Sciatic nerve (tissue), 2 donors: ENCODE results near the gene ESCO1. TPM values are rescaled to one million over a fixed set of nuclear protein-coding genes. Genes with fewer than 3 reads are reported as not detected.
"Not testable (repeated sequence)": the region's sequence is repeated elsewhere in the genome, so short reads cannot be mapped to it uniquely, and the experiment has no call there.

Source experiments
- ATAC-seq: fragments of 200-7000 bp; cut with Tn5 transposase; one replicate; pipeline ENCODE4 v1.9.1; 2020; ENCODE audit warnings: mild to moderate bottlenecking, moderate library complexity
- DNase-seq: peaks from one replicate; pipeline ENCODE4 v3.0.0-alpha.2; 2020; ENCODE audit warnings: low spot score
- intact Hi-C: fragments of 100-400 bp; cut with DNase I; formaldehyde crosslinking; loops from one replicate; pipeline ENCODE4 v1.14.2; 2022
- total RNA-seq: library from RNA; stranded (reverse); fragmentation: NEBNext Ultra II Directional; extraction: Animal tissue kit (Norgen Biotek cat#: 25700); gene quantifications from one replicate; pipeline ENCODE4 v1.2.1, GENCODE V29; 2021
- donor health status: DM: no; HTN: no; CAD: no.
- donor health status: DM: no; HTN: no; CAD: no.

ESCO1 gene
- total RNA-seq, 1 donor from 2014 or later: 17.0 TPM

GRCh38 chr18:21597620-21598019, 2.9 kb downstream of the ESCO1 start:
- DNase-seq: no peak
- intact Hi-C loops: no loop called here
- no peak for ATAC-seq

DNA sequence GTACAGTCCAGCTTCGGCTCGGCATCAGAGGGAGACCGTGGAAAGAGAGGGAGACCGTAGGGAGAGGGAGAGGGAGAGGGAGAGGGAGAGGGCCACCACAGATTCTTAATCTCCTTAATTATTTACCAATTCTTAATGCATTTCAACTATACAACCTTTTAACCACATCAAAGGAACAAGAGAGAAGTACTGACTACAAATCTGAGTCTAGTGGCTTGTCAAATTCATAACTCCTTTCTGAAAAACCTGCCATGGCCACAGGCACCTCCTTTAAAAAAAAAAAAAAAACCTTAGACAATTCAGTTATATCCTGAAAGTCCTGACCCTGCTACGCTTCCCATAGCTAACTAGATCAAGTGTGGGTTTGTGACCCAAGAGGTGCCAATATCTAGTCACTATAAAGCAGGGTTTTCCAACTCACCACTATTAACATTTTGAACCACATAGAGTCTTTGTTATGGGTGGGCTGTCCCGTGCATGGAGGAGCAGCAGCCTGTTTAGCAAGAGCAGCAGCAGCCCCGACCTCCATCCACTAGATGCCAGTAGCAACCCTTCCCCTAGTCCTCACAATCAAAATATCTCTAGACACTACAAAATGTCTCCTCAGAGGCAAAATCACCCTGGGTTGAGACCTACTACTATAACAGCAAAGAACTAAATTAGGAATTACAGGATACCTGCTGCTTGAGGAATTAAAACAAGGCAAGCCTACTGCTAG, 6.8 kb downstream of the ESCO1 start:
- intact Hi-C loops: no loop called here
- ATAC-seq (no peak), DNase-seq (no peak)

DNA sequence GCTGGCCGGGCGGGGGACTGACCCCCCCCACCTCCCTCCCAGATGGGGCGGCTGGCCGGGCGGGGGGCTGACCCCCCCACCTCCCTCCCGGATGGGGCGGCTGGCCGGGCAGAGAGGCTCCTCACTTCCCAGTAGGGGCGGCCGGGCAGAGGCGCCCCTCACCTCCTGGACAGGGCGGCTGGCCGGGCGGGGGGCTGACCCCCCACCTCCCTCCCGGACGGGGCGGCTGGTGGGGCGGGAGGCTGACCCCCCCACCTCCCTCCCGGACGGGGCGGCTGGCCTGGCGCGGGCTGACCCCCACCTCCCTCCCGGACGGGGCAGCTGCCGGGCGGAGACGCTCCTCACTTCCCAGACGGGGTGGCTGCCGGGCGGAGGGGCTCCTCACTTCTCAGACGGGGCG, 8.1 kb downstream of the ESCO1 start:
- ATAC-seq, intact Hi-C loops, DNase-seq: not testable (repeated sequence)

DNA sequence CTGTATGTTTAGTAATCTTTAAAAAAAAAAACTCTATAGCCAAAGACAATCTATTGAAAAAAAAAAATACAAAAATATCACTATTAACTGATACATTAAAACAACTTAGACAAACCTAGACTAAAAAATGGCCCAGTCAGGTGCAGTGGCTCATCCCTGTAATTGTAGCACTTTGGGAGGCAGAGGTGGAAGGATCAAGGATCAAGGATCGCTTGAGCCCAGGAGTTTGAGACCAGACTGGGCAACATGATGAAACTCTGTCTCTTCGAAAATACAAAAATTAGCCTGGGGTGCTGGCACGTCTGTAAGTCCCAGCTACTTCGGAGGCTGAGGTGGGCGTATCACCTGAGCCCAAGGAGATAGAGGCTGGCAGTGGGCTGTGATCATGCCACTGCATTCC, 16.1 kb downstream of the ESCO1 start:
- no peak for ATAC-seq

GRCh38 chr18:21575656-21576055, 24.8 kb downstream of the ESCO1 start:
- ATAC-seq: no peak
- DNase-seq: no peak
- intact Hi-C loops: no loop called here

More for the DNA sequence above, 16.1 kb downstream of the ESCO1 start:
- intact Hi-C loops: no loop called here
- no peak for DNase-seq

DNA sequence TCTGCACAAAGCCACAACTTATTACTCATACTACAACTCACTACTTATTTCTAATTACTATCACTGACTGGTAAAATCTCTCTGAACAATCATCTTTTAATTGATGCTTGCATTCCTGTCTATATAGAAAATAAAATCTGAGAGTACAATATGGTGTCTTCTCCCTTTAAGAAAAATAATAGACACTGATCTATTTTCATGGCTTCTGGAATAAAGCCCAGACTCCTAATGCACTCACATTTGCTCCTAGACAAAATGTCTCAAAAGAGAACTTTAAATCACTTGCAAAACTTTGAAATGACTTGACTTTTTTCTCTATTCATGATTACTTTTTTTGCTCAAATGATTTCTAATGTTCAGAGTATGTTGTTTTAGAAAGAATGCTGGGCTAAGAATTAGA, 28.7 kb downstream of the ESCO1 start:
- DNase-seq (no peak), ATAC-seq (no peak)
- intact Hi-C loops: no loop called here

DNA sequence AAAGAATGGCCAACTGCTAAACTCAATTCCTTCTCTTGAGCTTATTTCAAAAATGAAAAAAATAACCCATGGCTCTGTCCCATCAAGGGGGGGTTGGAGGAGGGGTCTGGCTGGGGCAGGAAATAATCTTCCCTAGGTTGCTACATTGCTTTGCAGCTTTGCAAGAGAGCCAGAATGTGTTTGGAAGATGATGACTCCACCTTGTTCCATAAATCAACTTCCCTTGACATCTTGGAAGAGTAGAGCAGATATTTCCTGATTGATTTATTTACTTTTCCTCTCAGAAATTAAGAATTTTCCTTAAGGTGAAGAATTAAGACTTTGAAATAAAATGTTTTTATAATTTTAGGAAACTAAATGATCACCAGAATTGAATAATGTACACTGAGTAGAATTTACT, 41.3 kb downstream of the ESCO1 start:
- DNase-seq (no peak), ATAC-seq (no peak)
- intact Hi-C loops: no loop called here

DNA sequence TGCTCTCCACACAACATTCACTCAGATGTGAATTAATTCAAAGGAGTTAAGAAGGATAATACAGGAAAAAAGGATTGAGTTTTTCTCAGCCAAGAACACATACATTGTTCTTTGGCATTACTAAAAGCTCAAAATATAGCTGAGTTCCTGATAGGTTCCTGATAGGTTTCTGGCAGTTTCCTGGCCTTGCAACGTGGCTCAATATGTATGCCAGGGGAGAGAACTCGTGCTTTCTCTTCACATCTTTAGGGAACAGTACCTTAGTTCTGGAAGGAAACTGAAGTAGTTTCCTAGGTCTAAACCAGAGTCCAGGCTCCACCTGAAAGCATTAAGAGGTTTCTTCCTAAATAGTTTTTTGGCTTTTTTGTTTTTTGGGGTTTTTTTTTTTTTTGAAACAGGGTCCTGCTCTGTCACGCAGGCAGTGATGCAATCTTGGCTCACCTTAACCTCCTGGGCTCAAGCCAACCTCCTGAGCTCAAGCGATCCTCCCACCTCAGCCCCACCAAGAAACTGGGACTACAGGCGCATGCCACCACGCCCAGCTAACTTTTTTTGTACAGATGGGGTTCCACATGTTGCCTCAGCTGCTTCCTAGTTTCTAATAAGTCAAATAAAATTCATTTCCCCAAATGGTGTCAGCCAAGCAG, 42.8 kb downstream of the ESCO1 start:
- DNase-seq (no peak), ATAC-seq (no peak)
- intact Hi-C loops: no loop called here

- DNase-seq (no peak), ATAC-seq (no peak)
- intact Hi-C loops: no loop called here
Measured at GRCh38 chr18:21550510-21550970, 50.0 kb downstream of the ESCO1 start.

DNA sequence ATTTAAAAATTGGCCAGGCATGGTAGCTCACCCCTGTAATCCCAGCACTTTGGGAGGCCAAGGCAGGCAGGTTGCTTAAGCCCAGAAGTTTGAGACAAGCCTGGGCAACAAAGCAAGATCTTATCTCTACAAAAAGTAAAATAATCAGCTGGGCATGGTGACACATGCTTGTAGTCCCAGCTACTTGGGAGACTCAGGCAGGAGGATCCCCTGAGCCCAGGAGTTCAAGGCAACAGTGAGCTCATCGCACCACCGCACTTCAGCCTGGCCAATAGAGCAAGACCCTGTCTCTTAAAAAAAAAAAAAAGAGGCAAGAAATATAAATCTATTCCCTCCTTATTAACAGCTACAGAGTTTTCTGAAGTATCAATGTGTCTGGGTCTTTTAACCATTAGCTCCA, 51.9 kb downstream of the ESCO1 start:
- intact Hi-C loops: no loop called here
- DNase-seq: no peak
- no peak for ATAC-seq

- no peak for ATAC-seq
- intact Hi-C loops: no loop called here
- DNase-seq: no peak
Measured at GRCh38 chr18:21546423-21546822, 54.1 kb downstream of the ESCO1 start.

DNA sequence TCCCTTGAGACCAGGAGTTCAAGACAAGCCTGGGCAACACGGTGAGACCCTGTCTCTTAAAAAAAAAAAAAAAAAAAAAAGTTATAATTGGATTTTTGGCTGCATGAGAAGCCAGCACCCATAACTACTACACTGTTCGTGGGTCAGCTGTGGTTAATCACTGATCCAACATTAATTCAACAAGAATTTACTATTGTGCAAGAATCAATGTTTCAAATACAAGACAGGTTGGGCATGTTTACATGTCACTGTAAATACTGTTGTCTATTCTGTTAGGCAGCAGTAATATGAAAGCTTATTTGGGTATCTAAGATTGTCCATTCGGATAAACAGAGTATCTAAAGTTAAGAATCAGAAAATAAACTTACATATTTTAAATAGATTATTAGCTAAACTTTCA, 62.3 kb downstream of the ESCO1 start:
- intact Hi-C loops: no loop called here
- no peak for DNase-seq
- ATAC-seq: no peak

- intact Hi-C loops: no loop called here
- no peak for DNase-seq
- ATAC-seq: no peak
Measured at GRCh38 chr18:21534327-21534726, 66.2 kb downstream of the ESCO1 start.

GRCh38 chr18:21526463-21526862, 74.0 kb downstream of the ESCO1 start:
- ATAC-seq (no peak), DNase-seq (no peak)
- intact Hi-C loops: no loop called here

DNA sequence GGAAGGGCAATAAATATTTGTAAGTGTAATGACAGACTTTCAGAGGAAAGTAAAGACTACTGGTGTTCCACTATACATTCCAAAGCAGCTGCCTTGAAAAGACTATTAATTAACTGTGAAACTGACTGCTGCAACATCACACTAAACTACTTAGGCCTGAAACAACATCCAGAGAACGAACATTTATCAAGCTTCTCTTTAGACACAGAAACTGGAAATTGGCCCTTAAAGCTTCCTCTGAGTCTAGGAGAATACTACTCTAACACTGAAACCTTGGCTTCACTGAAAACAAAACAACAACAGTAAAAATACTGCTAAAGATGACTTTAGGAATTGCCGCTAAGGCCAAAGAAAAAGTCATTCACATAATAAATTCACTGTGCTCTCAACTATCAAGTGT, 74.6 kb downstream of the ESCO1 start:
- no peak for DNase-seq
- intact Hi-C loops: no loop called here

DNA sequence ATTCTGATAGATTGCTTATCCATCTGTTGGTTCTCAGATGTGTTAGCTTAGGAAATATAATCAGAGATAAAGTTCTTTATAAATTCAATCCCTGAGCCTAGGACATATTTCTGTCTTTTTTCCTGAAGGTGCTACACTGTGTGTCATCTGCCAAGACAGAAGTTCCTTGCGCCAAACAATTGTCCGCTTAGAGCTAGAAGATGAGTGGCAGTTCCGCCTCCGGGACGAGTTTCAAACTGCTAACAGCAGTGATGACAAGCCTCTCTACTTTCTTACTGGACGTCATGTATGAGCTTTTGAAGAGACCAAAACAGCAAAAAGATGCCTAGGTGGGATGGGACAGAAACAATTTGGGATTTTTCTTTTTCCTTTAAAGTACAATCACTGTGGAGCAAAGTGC, 78.0 kb downstream of the ESCO1 start:
- intact Hi-C loops: no loop called here
- DNase-seq (no peak), ATAC-seq (no peak)

More for the DNA sequence above, 74.6 kb downstream of the ESCO1 start:
- no peak for ATAC-seq

- ATAC-seq (no peak), DNase-seq (no peak)
- intact Hi-C loops: no loop called here
Measured at GRCh38 chr18:21513741-21514140, 86.8 kb downstream of the ESCO1 start.

DNA sequence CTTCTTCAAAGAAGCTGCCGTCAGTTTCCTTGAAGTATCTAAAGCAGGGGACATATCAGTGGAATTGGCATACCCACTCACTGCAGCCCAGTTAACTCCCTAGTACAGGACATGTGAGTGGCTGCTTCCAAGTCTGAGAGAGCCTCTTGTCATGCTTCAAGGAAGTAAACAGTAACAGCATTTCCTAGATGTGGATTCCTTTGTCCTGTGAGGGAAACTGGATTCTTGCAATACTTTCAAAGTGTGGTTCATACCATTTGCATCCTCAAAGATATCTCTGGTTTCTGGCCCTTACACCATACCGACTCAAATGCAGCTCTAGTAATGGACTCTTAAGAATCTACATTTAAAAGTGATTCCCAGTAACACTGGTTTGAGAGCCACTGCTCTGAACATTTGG, 87.2 kb downstream of the ESCO1 start:
- DNase-seq: no peak
- intact Hi-C loops: no loop called here
- no peak for ATAC-seq

GRCh38 chr18:21509062-21509461, 91.4 kb downstream of the ESCO1 start:
- intact Hi-C loops: no loop called here
- DNase-seq: no peak

DNA sequence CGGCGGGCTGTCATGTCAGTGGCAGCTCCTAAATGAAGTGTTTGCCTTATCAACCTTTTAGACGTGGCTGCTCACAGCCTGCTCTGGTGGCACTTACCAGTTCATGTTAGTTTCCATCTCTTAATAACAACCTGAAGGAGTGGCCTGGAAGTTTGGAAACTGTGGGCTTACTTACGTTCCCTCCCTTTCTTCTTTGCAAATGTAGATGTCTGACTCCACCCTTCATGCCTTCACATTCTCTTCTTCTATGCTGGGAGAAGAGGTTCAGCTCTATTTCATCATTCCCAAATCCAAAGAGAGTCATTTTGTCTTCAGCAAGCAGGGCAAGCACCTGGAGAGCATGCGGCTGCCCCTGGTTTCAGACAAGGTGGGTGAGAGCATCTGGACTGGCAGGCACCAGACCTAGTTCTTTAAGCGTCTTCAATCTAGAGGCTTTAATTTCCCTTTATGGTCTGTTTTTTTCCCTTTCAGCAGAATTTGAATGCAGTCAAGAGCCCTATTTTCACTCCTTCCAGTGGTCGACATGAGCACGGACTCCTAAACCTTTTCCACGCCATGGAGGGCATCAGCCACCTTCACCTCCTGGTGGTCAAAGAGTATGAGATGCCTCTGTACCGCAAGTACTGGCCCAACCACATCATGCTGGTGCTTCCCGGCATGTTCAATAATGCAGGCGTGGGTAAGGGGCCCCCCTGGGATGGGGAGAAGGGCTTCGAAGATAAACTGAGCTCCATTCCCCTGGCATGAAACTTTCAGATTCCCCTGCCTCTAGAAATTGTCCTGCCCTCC, 92.4 kb downstream of the ESCO1 start:
- DNase-seq (no peak), ATAC-seq (no peak)
- intact Hi-C loops: no loop called here

More at GRCh38 chr18:21509062-21509461, 91.4 kb downstream of the ESCO1 start:
- ATAC-seq: no peak
